Adipose tissue (tissue), 3 donors: ENCODE results near the gene INS. TPM values are rescaled to one million over a fixed set of nuclear protein-coding genes. Genes with fewer than 3 reads are reported as not detected.
"Not testable (repeated sequence)": the region's sequence is repeated elsewhere in the genome, so short reads cannot be mapped to it uniquely, and the experiment has no call there.

ENCODE experiments used
- H3K27ac ChIP-seq: one replicate; pipeline ENCODE4 v1.5.1; 2013; ENCODE audit warnings: low read depth, low read length
- WGBS, 3 donors: extraction: QIAGEN DNeasy Blood & Tissue Kit; methylation state at CpG; one replicate each; pipeline ENCODE4 v1.1.7; 2013; 5-methylcytosine and 5-hydroxymethylcytosine counted together
- polyA plus RNA-seq, 3 donors: library from polyadenylated mRNA; stranded (reverse); fragments of 200-250 nt; gene quantifications; one replicate each; pipeline ENCODE4 v1.2.3, GENCODE V29; 2013
- donor health status: healthy with polysubstance abuse.
- donor health status: Bipolar disorder and iron deficiency.
- donor health status: healthy.

Gene INS
- polyA plus RNA-seq, 3 donors: 1.8 to 8,847 (median 2.5) TPM

GRCh38 chr11:2186669-2187279 is 25.8 kb upstream of the INS start:
- 23 to 26% (median 25%) methylated on average over 21 of the region's 21 CpGs for WGBS, 3 donors
- no peak overlapping the region for H3K27ac ChIP-seq

- no peak overlapping the region for H3K27ac ChIP-seq
- 63 to 67% (median 65%) methylated on average over 23 of the region's 23 CpGs for WGBS, 3 donors
Measured at GRCh38 chr11:2185324-2186085, 24.5 kb upstream of the INS start.

- H3K27ac ChIP-seq: no peak overlapping the region
- 80 to 84% (median 84%) methylated on average over 20 of the region's 20 CpGs for WGBS, 3 donors
Measured at GRCh38 chr11:2182692-2183474, 21.9 kb upstream of the INS start.

- no peak overlapping the region for H3K27ac ChIP-seq
- 64 to 80% (median 75%) methylated on average over 16 to 18 of the region's 18 CpGs for WGBS, 3 donors
Measured at GRCh38 chr11:2182075-2182474, 21.1 kb upstream of the INS start.

- WGBS, 3 donors: 76 to 82% (median 79%) methylated on average over 11 of the region's 11 CpGs
- H3K27ac ChIP-seq: no peak overlapping the region
Measured at GRCh38 chr11:2180789-2181370, 19.9 kb upstream of the INS start.

GRCh38 chr11:2180347-2180746 is 19.3 kb upstream of the INS start:
- WGBS, 3 donors: 69 to 83% (median 82%) methylated on average over 14 to 15 of the region's 15 CpGs
- no peak overlapping the region for H3K27ac ChIP-seq

- no peak overlapping the region for H3K27ac ChIP-seq
- 82 to 86% (median 82%) methylated on average over 10 of the region's 10 CpGs for WGBS, 3 donors
Measured at GRCh38 chr11:2179516-2179915, 18.5 kb upstream of the INS start.

GRCh38 chr11:2178906-2179494 is 18.0 kb upstream of the INS start:
- no peak overlapping the region for H3K27ac ChIP-seq
- WGBS, 3 donors: 28 to 62% (median 62%) methylated on average over 16 of the region's 16 CpGs

- 70 to 79% (median 76%) methylated on average over 15 to 16 of the region's 16 CpGs for WGBS, 3 donors
- H3K27ac ChIP-seq: not testable (repeated sequence)
Measured at GRCh38 chr11:2178055-2178773, 17.2 kb upstream of the INS start.

GRCh38 chr11:2177076-2177475 is 16.1 kb upstream of the INS start:
- H3K27ac ChIP-seq: no peak overlapping the region
- 51 to 70% (median 53%) methylated on average over 17 to 18 of the region's 18 CpGs for WGBS, 3 donors

- H3K27ac ChIP-seq: no peak overlapping the region
- 92 to 96% (median 95%) methylated on average over 14 of the region's 14 CpGs for WGBS, 3 donors
Measured at GRCh38 chr11:2176389-2176900, 15.4 kb upstream of the INS start.

GRCh38 chr11:2175659-2176058 is 14.7 kb upstream of the INS start:
- no peak overlapping the region for H3K27ac ChIP-seq
- 38 to 68% (median 57%) methylated on average over 13 of the region's 13 CpGs for WGBS, 3 donors

- 87 to 90% (median 90%) methylated on average over 11 of the region's 11 CpGs for WGBS, 3 donors
- H3K27ac ChIP-seq: no peak overlapping the region
Measured at GRCh38 chr11:2174361-2174760, 13.4 kb upstream of the INS start.

- H3K27ac ChIP-seq: no peak overlapping the region
- 56 to 73% (median 70%) methylated on average over 11 of the region's 11 CpGs for WGBS, 3 donors
Measured at GRCh38 chr11:2173761-2174160, 12.8 kb upstream of the INS start.

- H3K27ac ChIP-seq: no peak overlapping the region
- 79 to 83% (median 82%) methylated on average over 16 of the region's 16 CpGs for WGBS, 3 donors
Measured at GRCh38 chr11:2173150-2173693, 12.2 kb upstream of the INS start.

- WGBS, 3 donors: 82 to 85% (median 83%) methylated on average over 12 of the region's 12 CpGs
Measured at GRCh38 chr11:2172676-2173075, 11.7 kb upstream of the INS start.

GRCh38 chr11:2171591-2172003 is 10.6 kb upstream of the INS start, which contains the start of gene TH:
Gene TH, minus strand, starts transcription at chr11:2171815. Its CDS starts 29 bp downstream, at chr11:2171786.
- H3K27ac ChIP-seq: no peak within 1 kb of the TSS
- 63 to 72% (median 69%) methylated on average over 13 to 17 of the region's 17 CpGs for WGBS, 3 donors

More at GRCh38 chr11:2172676-2173075, 11.7 kb upstream of the INS start:
- H3K27ac ChIP-seq: no peak overlapping the region
